ENCODE results near the gene MSH4. TPM values are rescaled to one million over a fixed set of nuclear protein-coding genes. Genes with fewer than 3 reads are reported as not detected.
"Not testable (repeated sequence)": the region's sequence is repeated elsewhere in the genome, so short reads cannot be mapped to it uniquely, and the experiment has no call there.

Gene MSH4
- total RNA-seq, 1 experiment from 2014 or later = 0.33 TPM

GRCh38 chr1:75808921-75809320, 12.2 kb downstream of the MSH4 start (continued):
- TF ChIP-seq FOXP1 (CRISPR knock-in tag; IDR thresholded peaks at IDR 0.05; ENCODE audit: borderline replicate concordance) (no peak), USF2 (CRISPR knock-in tag; IDR thresholded peaks at IDR 0.05) (no peak), ELF4 (CRISPR knock-in tag; IDR thresholded peaks at IDR 0.05; ENCODE audit: low read depth) (no peak), ZNF512 (CRISPR knock-in tag; IDR thresholded peaks at IDR 0.05; ENCODE audit: borderline replicate concordance) (no peak), ZBTB21 (CRISPR knock-in tag; IDR thresholded peaks at IDR 0.05; ENCODE audit: borderline replicate concordance) (no peak)

- H3K4me1 Mint-ChIP-seq; H3K4me3 Mint-ChIP-seq; DNase-seq (ENCODE audit: low spot score); CTCF ChIA-PET; H3K36me3 Mint-ChIP-seq; H3K9me3 Mint-ChIP-seq; ATAC-seq; H3K27me3 Mint-ChIP-seq (ENCODE audit: low read depth); H3K27ac Mint-ChIP-seq: not testable (repeated sequence)
- POLR2A ChIA-PET = interaction anchor here (0.6 kb wide), 1 partner anchor 694 kb away, joined by 3 read pairs; no protein-coding TSS in a partner anchor
These were observed 13.4 kb downstream of the MSH4 start for GRCh38 chr1:75810113-75810512.

GRCh38 chr1:75811211-75811981, 14.7 kb downstream of the MSH4 start:
- Mint-ChIP-seq H3K9me3 (no peaks in the 10 kb centered on the region), H3K36me3 (no peaks in the 10 kb centered on the region), H3K27me3 (ENCODE audit: low read depth) (no peaks in the 10 kb centered on the region), H3K4me3 (no peak overlapping the region), H3K27ac (no peak overlapping the region), H3K4me1 (no peaks in the 10 kb centered on the region)
- TF ChIP-seq E2F1 (CRISPR knock-in tag; IDR thresholded peaks at IDR 0.05) (no peak), GTF2I (CRISPR knock-in tag; conservative IDR thresholded peaks at IDR 0.05) (no peak), NR3C1 (CRISPR knock-in tag; conservative IDR thresholded peaks at IDR 0.05; ENCODE audit: low read depth) (no peak), FOXK1 (CRISPR knock-in tag; IDR thresholded peaks at IDR 0.05) (no peak), NR2C2 (CRISPR knock-in tag; IDR thresholded peaks at IDR 0.05) (no peak), USF1 (CRISPR knock-in tag; IDR thresholded peaks at IDR 0.05) (no peak)
- DNase-seq (ENCODE audit: low spot score) = no peak
- ChIA-PET POLR2A (no interaction called here), CTCF (interaction anchor here (0.6 kb wide), 1 partner anchor 43 kb away, joined by 3 read pairs; no protein-coding TSS in a partner anchor)
- ATAC-seq = no peak

- ATAC-seq (no peak), DNase-seq (ENCODE audit: low spot score) (no peak)
- Mint-ChIP-seq H3K27me3 (ENCODE audit: low read depth) (no peaks in the 10 kb centered on the region), H3K27ac (no peak overlapping the region), H3K36me3 (no peaks in the 10 kb centered on the region), H3K9me3 (no peaks in the 10 kb centered on the region), H3K4me1 (no peaks in the 10 kb centered on the region), H3K4me3 (no peak overlapping the region)
- no peak for TF ChIP-seq TEAD4 (CRISPR knock-in tag; IDR thresholded peaks at IDR 0.05)
- POLR2A ChIA-PET = no interaction called here
- CTCF ChIA-PET = no interaction called here
These were observed 15.4 kb downstream of the MSH4 start for GRCh38 chr1:75812065-75812464.

- H3K4me3 Mint-ChIP-seq; DNase-seq (ENCODE audit: low spot score); H3K27me3 Mint-ChIP-seq (ENCODE audit: low read depth); ATAC-seq; H3K27ac Mint-ChIP-seq; H3K4me1 Mint-ChIP-seq; POLR2A ChIA-PET; CTCF ChIA-PET: not testable (repeated sequence)
- Mint-ChIP-seq H3K36me3 (peaks cover 14% of the 10 kb centered on the region), H3K9me3 (peaks cover 25% of the 10 kb centered on the region)
These were observed 26.9 kb downstream of the MSH4 start for GRCh38 chr1:75823596-75823995.

Measured in WTC11 (cell line).